Ishikawa (cell line): ENCODE results near the gene USP1.

Source experiments
- CEBPB ChIP-seq: IDR thresholded peaks from 2 replicates; pipeline ENCODE4 v1.6.1; 2012
- YY1 ChIP-seq: IDR thresholded peaks from 2 replicates; pipeline ENCODE4 v1.6.1; 2012; ENCODE audit warnings: low read depth
- ZBTB7A ChIP-seq: IDR thresholded peaks from 2 replicates; pipeline ENCODE4 v1.6.1; 2012; ENCODE audit warnings: low read depth

DNA sequence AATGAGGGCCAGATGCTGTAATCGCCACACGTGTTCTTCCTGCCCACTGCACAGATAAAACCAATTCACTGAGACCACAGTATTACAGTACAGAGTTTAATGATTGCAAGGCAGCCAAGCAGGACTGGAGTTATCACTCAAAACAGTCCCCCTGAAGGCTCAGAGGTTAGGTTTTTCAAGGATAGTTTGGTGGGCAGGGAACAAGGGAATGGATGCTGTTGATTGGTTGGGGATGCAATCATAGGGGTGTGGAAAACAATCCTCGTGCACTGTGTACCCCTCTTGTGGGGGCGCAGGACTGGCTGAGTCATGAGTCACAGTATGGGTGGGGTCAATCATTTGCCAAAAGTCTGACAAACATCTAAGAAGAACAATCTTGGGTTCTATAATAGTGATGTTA is 12.4 kb upstream of the USP1 start:
- TF ChIP-seq CEBPB, result no peak
- TF ChIP-seq ZBTB7A, result no peak
- TF ChIP-seq YY1, result no peak
